OCI-LY7 (cell line): ENCODE data around the gene PDE2A.

ENCODE experiments used
- EZH2phosphoT487 ChIP-seq: fragments of 200-600 bp; sonication (generic); IDR thresholded peaks from 2 replicates; pipeline ENCODE4 v1.6.1; 2018; ENCODE audit warnings: low read depth, borderline replicate concordance, mild to moderate bottlenecking, mixed run types, antibody characterized with exemption, low read length, moderate library complexity, mixed read lengths
- TF ChIP-seq, protein P1 (sequence below): fragments of 200-600 bp; sonication (generic); conservative IDR thresholded peaks from 2 replicates; pipeline ENCODE4 v1.5.1; 2014; ENCODE audit warnings: mild to moderate bottlenecking, antibody characterized with exemption, low read length, moderate library complexity, mixed read lengths

DNA sequence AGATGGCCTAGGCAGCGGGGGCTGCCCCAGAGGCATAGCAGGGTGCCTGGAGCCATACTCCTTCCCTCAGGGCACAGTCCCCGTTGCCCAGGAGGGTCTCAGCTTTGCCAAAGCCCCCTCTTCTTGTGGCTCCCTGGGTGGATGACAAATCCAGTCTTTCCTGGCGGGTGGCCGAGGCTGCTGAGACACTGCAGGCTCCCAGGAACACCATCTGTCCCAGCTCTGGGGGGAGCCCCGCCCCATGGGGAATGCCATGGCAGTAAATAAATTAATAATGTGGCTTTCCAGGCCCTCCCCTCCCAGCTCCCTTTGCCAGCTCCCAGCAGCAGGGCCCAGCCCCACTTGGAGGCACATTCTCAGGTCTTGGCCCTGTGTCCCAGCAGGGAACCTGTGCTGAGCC lies 45.0 kb downstream of the PDE2A start:
- TF ChIP-seq, protein P1, sequence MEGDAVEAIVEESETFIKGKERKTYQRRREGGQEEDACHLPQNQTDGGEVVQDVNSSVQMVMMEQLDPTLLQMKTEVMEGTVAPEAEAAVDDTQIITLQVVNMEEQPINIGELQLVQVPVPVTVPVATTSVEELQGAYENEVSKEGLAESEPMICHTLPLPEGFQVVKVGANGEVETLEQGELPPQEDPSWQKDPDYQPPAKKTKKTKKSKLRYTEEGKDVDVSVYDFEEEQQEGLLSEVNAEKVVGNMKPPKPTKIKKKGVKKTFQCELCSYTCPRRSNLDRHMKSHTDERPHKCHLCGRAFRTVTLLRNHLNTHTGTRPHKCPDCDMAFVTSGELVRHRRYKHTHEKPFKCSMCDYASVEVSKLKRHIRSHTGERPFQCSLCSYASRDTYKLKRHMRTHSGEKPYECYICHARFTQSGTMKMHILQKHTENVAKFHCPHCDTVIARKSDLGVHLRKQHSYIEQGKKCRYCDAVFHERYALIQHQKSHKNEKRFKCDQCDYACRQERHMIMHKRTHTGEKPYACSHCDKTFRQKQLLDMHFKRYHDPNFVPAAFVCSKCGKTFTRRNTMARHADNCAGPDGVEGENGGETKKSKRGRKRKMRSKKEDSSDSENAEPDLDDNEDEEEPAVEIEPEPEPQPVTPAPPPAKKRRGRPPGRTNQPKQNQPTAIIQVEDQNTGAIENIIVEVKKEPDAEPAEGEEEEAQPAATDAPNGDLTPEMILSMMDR: no peak
- no peak for TF ChIP-seq EZH2phosphoT487
